ENCODE results near the gene TMEM161B.
"Not testable (repeated sequence)": the region's sequence is repeated elsewhere in the genome, so short reads cannot be mapped to it uniquely, and the experiment has no call there.

Gene TMEM161B

GRCh38 chr5:88177486-88177885, 91.2 kb downstream of the TMEM161B start:
- not testable (repeated sequence) for DNase-seq

- DNase-seq = peak; percentile 3
Observed at GRCh38 chr5:88172847-88173758, 95.5 kb downstream of the TMEM161B start.

- DNase-seq = no peak
Observed at GRCh38 chr5:88159591-88159990, 109.1 kb downstream of the TMEM161B start.

GRCh38 chr5:88158056-88158455, 110.6 kb downstream of the TMEM161B start:
- DNase-seq = no peak

- no peak for DNase-seq
Observed at GRCh38 chr5:88154891-88155290, 113.8 kb downstream of the TMEM161B start.

GRCh38 chr5:88150747-88151146, 117.9 kb downstream of the TMEM161B start:
- DNase-seq = no peak

- peak; percentile 10 for DNase-seq
Observed at GRCh38 chr5:88145611-88146467, 122.8 kb downstream of the TMEM161B start.

- DNase-seq = no peak
Observed at GRCh38 chr5:88145221-88145610, 123.4 kb downstream of the TMEM161B start.

Measured in NCI-H510A treated with DMSO at 0.1 percent for 48 hours (cell line).